ENCODE data around the gene SYNDIG1L. TPM values are rescaled to one million over a fixed set of nuclear protein-coding genes. Genes with fewer than 3 reads are reported as not detected.

SYNDIG1L gene
- total and polyA plus RNA-seq, 2 of the 13 experiments (the other 11 are each of a cell fraction or from before 2014, with no cell fraction given), result 0.04 TPM; not detected in 1

- no peaks in the 10 kb centered on the region for H3K36me3 ChIP-seq (replicated peaks in 1 of 2; ENCODE audit: control insufficient read depth in 1 of 2, insufficient read depth in 2 of 2, low read length in 2 of 2)
- H2AFZ ChIP-seq (ENCODE audit: low read length), result no peak overlapping the region
- no CpG with 5 or more reads among the region's 66 CpGs for WGBS (ENCODE audit: low lambda C conversion rate)
- peaks cover 4 to 11% of the 10 kb centered on the region in 2 experiments; a peak in 3 of 5 replicates for H3K27me3 ChIP-seq (ENCODE audit: control insufficient read depth in 1 of 2, insufficient read depth in 2 of 2, low read length in 2 of 2)
- H3K4me1 ChIP-seq (ENCODE audit: insufficient read depth, low read length), result no peaks in the 10 kb centered on the region
- no peaks in the 10 kb centered on the region for H3K79me2 ChIP-seq (ENCODE audit: insufficient read depth, low read length)
- DNase-seq (ENCODE audit: low spot score), result no peak
- intact Hi-C loops (cut with micrococcal nuclease; ENCODE audit: unreplicated experiment) (no loop called here), in situ Hi-C loops (cut with HindIII; ENCODE audit: extremely low pct_ligation_motif_present, low pct_unique_long_range_greater_than_20kb) (no loop called here)
- no peaks in the 10 kb centered on the region for H3K9me3 ChIP-seq (ENCODE audit: low read length)
- H3K27ac ChIP-seq (ENCODE audit: extremely low read length, insufficient read depth, low read length), result no peak overlapping the region
- no peak for FAIRE-seq
- no peak overlapping the region for H3K9ac ChIP-seq (ENCODE audit: insufficient read depth, low read depth, low read length)
- POLR2A ChIA-PET, result no interaction called here
- no peak overlapping the region for H3K4me2 ChIP-seq (ENCODE audit: low read depth, low read length)
- BruUV-seq (replicated peaks), result no TSS peak
- CTCF ChIA-PET (ENCODE audit: low intra/inter-chr PET ratio, low total read pairs), result no interaction called here
- H3K4me3 ChIP-seq (replicated peaks in 1 of 3; ENCODE audit: insufficient read depth in 1 of 3, low read depth in 2 of 3, low read length in 3 of 3), result peak overlapping the region in 1 of 3 experiments; percentile 28; a peak in 1 of 6 replicates
- H4K20me1 ChIP-seq (ENCODE audit: insufficient read depth, low read length), result no peaks in the 10 kb centered on the region
- peak; percentile 92 for ATAC-seq
- TF ChIP-seq ETS1 (CRISPR knock-in tag; IDR thresholded peaks at IDR 0.05) (0 out of 2 replicates have a peak, but pooled peaks have one; percentile 51), ZNF563 (CRISPR knock-in tag; IDR thresholded peaks at IDR 0.05) (peak; percentile 47; the same call in 1 of the 2 replicates), ZNF18 (CRISPR knock-in tag; IDR thresholded peaks at IDR 0.05; ENCODE audit: insufficient replicate concordance) (no peak), ZNF766 (CRISPR knock-in tag; IDR thresholded peaks at IDR 0.05; ENCODE audit: borderline replicate concordance) (peak; percentile 70; the same call in 1 of the 2 replicates), RARA (CRISPR knock-in tag; IDR thresholded peaks at IDR 0.05) (peak; percentile 30; the same call in 1 of the 2 replicates), MXD3 (CRISPR knock-in tag; IDR thresholded peaks at IDR 0.05) (0 out of 2 replicates have a peak, but pooled peaks have one; percentile 34), KDM3A (CRISPR knock-in tag; IDR thresholded peaks at IDR 0.05; ENCODE audit: low read depth) (no peak), ZNF367 (CRISPR knock-in tag; IDR thresholded peaks at IDR 0.05; ENCODE audit: borderline replicate concordance) (peak; percentile 78; the same call in 1 of the 2 replicates)
- TF ChIP-seq, protein P1, sequence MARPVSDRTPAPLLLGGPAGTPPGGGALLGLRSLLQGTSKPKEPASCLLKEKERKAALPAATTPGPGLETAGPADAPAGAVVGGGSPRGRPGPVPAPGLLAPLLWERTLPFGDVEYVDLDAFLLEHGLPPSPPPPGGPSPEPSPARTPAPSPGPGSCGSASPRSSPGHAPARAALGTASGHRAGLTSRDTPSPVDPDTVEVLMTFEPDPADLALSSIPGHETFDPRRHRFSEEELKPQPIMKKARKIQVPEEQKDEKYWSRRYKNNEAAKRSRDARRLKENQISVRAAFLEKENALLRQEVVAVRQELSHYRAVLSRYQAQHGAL (CRISPR knock-in tag; IDR thresholded peaks at IDR 0.05; ENCODE audit: not compliant biosample characterization), result peak; percentile 43
- TF ChIP-seq, protein P2, sequence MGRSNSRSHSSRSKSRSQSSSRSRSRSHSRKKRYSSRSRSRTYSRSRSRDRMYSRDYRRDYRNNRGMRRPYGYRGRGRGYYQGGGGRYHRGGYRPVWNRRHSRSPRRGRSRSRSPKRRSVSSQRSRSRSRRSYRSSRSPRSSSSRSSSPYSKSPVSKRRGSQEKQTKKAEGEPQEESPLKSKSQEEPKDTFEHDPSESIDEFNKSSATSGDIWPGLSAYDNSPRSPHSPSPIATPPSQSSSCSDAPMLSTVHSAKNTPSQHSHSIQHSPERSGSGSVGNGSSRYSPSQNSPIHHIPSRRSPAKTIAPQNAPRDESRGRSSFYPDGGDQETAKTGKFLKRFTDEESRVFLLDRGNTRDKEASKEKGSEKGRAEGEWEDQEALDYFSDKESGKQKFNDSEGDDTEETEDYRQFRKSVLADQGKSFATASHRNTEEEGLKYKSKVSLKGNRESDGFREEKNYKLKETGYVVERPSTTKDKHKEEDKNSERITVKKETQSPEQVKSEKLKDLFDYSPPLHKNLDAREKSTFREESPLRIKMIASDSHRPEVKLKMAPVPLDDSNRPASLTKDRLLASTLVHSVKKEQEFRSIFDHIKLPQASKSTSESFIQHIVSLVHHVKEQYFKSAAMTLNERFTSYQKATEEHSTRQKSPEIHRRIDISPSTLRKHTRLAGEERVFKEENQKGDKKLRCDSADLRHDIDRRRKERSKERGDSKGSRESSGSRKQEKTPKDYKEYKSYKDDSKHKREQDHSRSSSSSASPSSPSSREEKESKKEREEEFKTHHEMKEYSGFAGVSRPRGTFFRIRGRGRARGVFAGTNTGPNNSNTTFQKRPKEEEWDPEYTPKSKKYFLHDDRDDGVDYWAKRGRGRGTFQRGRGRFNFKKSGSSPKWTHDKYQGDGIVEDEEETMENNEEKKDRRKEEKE (IDR thresholded peaks at IDR 0.05), result no peak
Measured at GRCh38 chr14:74425525-74426201, 347 bp downstream of the SYNDIG1L start.
